ENCODE results near the gene SEC31B.

The SEC31B gene

DNA sequence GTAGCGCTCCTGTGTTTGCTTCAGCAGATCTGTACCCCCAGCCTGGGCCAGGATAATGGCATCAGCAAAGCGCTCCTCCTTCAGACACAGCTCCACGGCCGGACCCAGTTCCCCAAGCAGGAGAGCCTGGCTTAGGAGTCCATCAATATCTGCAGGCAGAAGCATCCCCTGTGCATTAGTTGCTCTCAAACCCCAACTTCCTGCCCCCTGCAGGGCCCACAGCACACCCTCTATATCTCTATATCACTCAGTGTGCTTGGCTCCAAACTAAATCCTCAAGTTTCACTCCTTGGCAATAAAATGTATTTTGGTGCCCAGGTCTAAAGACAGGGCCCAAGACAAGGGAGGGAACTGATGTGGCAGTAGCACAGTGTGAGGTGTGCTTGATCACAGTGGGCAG, 21.6 kb downstream of the SEC31B start:
- Histone ChIP-seq H3K36me3 (ENCODE audit: control insufficient read depth in 1 of 2, insufficient read depth in 2 of 2, low read length in 2 of 2) (peaks cover 22 to 59% of the 10 kb centered on the region in 2 donors), H3K4me3 (ENCODE audit: low read depth in 1 of 2, low read length in 2 of 2) (no peak overlapping the region), H3K27me3 (ENCODE audit: control insufficient read depth in 1 of 2, insufficient read depth in 2 of 2, low read length in 2 of 2) (no peaks in the 10 kb centered on the region), H3K4me1 (ENCODE audit: control insufficient read depth in 1 of 2, insufficient read depth in 2 of 2, low read length in 2 of 2) (no peaks in the 10 kb centered on the region), H3K27ac (ENCODE audit: low read depth, low read length) (no peak overlapping the region), H3K9ac (ENCODE audit: low read depth in 1 of 2, low read length in 2 of 2) (no peak overlapping the region), H3K9me3 (ENCODE audit: control insufficient read depth in 1 of 2, low read length in 2 of 2) (no peaks in the 10 kb centered on the region)

DNA sequence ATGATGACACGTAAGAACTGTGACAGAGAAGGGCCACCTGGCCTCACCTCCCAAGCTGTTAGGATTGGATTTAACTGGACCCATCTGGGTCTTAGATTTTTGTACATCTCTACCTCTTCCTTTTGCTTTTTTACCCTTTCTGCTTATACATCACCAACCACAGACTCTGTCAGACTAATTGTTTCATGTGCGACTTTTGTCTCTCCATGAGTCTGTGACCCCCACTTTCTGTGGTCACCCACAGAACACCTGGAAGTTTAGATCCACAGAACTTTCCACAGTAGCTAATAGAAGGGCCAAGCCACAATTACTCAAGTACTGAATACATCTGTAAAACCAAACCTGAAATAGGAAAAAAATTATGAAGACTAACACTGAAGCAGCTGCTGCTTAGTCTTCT, 23.1 kb downstream of the SEC31B start:
- H3K27me3 ChIP-seq (ENCODE audit: control insufficient read depth in 1 of 2, insufficient read depth in 2 of 2, low read length in 2 of 2) = no peaks in the 10 kb centered on the region
- H3K9ac ChIP-seq (ENCODE audit: low read depth in 1 of 2, low read length in 2 of 2) = no peak overlapping the region
- no peaks in the 10 kb centered on the region for H3K4me1 ChIP-seq (ENCODE audit: control insufficient read depth in 1 of 2, insufficient read depth in 2 of 2, low read length in 2 of 2)
- no peak overlapping the region for H3K4me3 ChIP-seq (ENCODE audit: low read depth in 1 of 2, low read length in 2 of 2)
- no peaks in the 10 kb centered on the region for H3K9me3 ChIP-seq (ENCODE audit: control insufficient read depth in 1 of 2, low read length in 2 of 2)
- no peak overlapping the region for H3K27ac ChIP-seq (ENCODE audit: low read depth, low read length)
- H3K36me3 ChIP-seq (ENCODE audit: control insufficient read depth in 1 of 2, insufficient read depth in 2 of 2, low read length in 2 of 2) = peaks cover 16 to 48% of the 10 kb centered on the region in 2 donors

GRCh38 chr10:100490531-100490930, 29.1 kb downstream of the SEC31B start:
- peaks cover 12 to 41% of the 10 kb centered on the region in 2 donors for H3K36me3 ChIP-seq (ENCODE audit: control insufficient read depth in 1 of 2, insufficient read depth in 2 of 2, low read length in 2 of 2)
- no peaks in the 10 kb centered on the region for H3K9me3 ChIP-seq (ENCODE audit: control insufficient read depth in 1 of 2, low read length in 2 of 2)
- H3K4me3 ChIP-seq (ENCODE audit: low read depth in 1 of 2, low read length in 2 of 2) = no peak overlapping the region

DNA sequence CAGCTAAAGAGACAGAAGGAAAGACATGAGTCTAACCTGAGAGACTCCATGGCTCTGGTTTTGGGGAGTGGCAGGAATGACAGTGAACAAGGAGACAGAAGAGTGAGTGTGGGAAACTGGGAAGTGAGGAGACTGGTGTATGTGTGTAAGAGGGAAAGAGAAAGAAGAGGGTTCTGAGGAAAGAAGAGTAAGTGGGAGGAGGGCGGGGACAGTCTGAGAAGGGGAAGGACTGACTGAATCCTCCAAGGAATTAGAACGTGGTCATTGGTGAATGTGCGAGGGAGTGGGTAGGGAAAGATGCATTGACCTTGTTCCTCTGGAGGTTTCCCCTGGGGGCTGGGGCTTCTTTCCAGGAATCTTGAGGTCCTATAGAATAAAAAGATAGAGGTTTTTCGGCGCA, 30.3 kb downstream of the SEC31B start:
- Histone ChIP-seq H3K27ac (ENCODE audit: low read depth, low read length) (no peak overlapping the region), H3K4me3 (ENCODE audit: low read depth in 1 of 2, low read length in 2 of 2) (no peak overlapping the region), H3K4me1 (ENCODE audit: control insufficient read depth in 1 of 2, insufficient read depth in 2 of 2, low read length in 2 of 2) (no peaks in the 10 kb centered on the region), H3K27me3 (ENCODE audit: control insufficient read depth in 1 of 2, insufficient read depth in 2 of 2, low read length in 2 of 2) (no peaks in the 10 kb centered on the region), H3K36me3 (ENCODE audit: control insufficient read depth in 1 of 2, insufficient read depth in 2 of 2, low read length in 2 of 2) (peaks cover 12 to 37% of the 10 kb centered on the region in 2 donors), H3K9me3 (ENCODE audit: control insufficient read depth in 1 of 2, low read length in 2 of 2) (no peaks in the 10 kb centered on the region), H3K9ac (ENCODE audit: low read depth in 1 of 2, low read length in 2 of 2) (no peak overlapping the region)

More at GRCh38 chr10:100490531-100490930, 29.1 kb downstream of the SEC31B start:
- Histone ChIP-seq H3K27ac (ENCODE audit: low read depth, low read length) (no peak overlapping the region), H3K9ac (ENCODE audit: low read depth in 1 of 2, low read length in 2 of 2) (no peak overlapping the region), H3K4me1 (ENCODE audit: control insufficient read depth in 1 of 2, insufficient read depth in 2 of 2, low read length in 2 of 2) (no peaks in the 10 kb centered on the region), H3K27me3 (ENCODE audit: control insufficient read depth in 1 of 2, insufficient read depth in 2 of 2, low read length in 2 of 2) (no peaks in the 10 kb centered on the region)

GRCh38 chr10:100487529-100487928, 32.1 kb downstream of the SEC31B start:
- H3K27ac ChIP-seq (ENCODE audit: low read depth, low read length) = no peak overlapping the region
- peaks cover 0 to 3% of the 10 kb centered on the region in 2 donors for H3K27me3 ChIP-seq (ENCODE audit: control insufficient read depth in 1 of 2, insufficient read depth in 2 of 2, low read length in 2 of 2)
- H3K9ac ChIP-seq (ENCODE audit: low read depth in 1 of 2, low read length in 2 of 2) = no peak overlapping the region
- H3K36me3 ChIP-seq (ENCODE audit: control insufficient read depth in 1 of 2, insufficient read depth in 2 of 2, low read length in 2 of 2) = peaks cover 12 to 32% of the 10 kb centered on the region in 2 donors
- peaks cover 12% of the 10 kb centered on the region in 2 donors for H3K4me1 ChIP-seq (ENCODE audit: control insufficient read depth in 1 of 2, insufficient read depth in 2 of 2, low read length in 2 of 2)
- H3K4me3 ChIP-seq (ENCODE audit: low read depth in 1 of 2, low read length in 2 of 2) = no peak overlapping the region
- H3K9me3 ChIP-seq (ENCODE audit: control insufficient read depth in 1 of 2, low read length in 2 of 2) = no peaks in the 10 kb centered on the region

GRCh38 chr10:100485801-100486495, 33.7 kb downstream of the SEC31B start:
- Histone ChIP-seq H3K36me3 (ENCODE audit: control insufficient read depth in 1 of 2, insufficient read depth in 2 of 2, low read length in 2 of 2) (peaks cover 12 to 32% of the 10 kb centered on the region in 2 donors), H3K4me3 (ENCODE audit: low read depth in 1 of 2, low read length in 2 of 2) (no peak overlapping the region)

GRCh38 chr10:100485366-100485765, 34.3 kb downstream of the SEC31B start:
- H3K9me3 ChIP-seq (ENCODE audit: control insufficient read depth in 1 of 2, low read length in 2 of 2) = no peaks in the 10 kb centered on the region
- H3K27me3 ChIP-seq (ENCODE audit: control insufficient read depth in 1 of 2, insufficient read depth in 2 of 2, low read length in 2 of 2) = peaks cover 6 to 9% of the 10 kb centered on the region in 2 donors
- no peak overlapping the region for H3K4me3 ChIP-seq (ENCODE audit: low read depth in 1 of 2, low read length in 2 of 2)
- no peak overlapping the region for H3K9ac ChIP-seq (ENCODE audit: low read depth in 1 of 2, low read length in 2 of 2)
- H3K27ac ChIP-seq (ENCODE audit: low read depth, low read length) = no peak overlapping the region
- H3K36me3 ChIP-seq (ENCODE audit: control insufficient read depth in 1 of 2, insufficient read depth in 2 of 2, low read length in 2 of 2) = peaks cover 12 to 29% of the 10 kb centered on the region in 2 donors
- H3K4me1 ChIP-seq (ENCODE audit: control insufficient read depth in 1 of 2, insufficient read depth in 2 of 2, low read length in 2 of 2) = peaks cover 19 to 22% of the 10 kb centered on the region in 2 donors

More at GRCh38 chr10:100485801-100486495, 33.7 kb downstream of the SEC31B start:
- Histone ChIP-seq H3K27me3 (ENCODE audit: control insufficient read depth in 1 of 2, insufficient read depth in 2 of 2, low read length in 2 of 2) (peaks cover 0 to 4% of the 10 kb centered on the region in 2 donors), H3K4me1 (ENCODE audit: control insufficient read depth in 1 of 2, insufficient read depth in 2 of 2, low read length in 2 of 2) (peaks cover 19 to 22% of the 10 kb centered on the region in 2 donors), H3K9me3 (ENCODE audit: control insufficient read depth in 1 of 2, low read length in 2 of 2) (no peaks in the 10 kb centered on the region), H3K9ac (ENCODE audit: low read depth in 1 of 2, low read length in 2 of 2) (no peak overlapping the region), H3K27ac (ENCODE audit: low read depth, low read length) (no peak overlapping the region)

- Histone ChIP-seq H3K36me3 (ENCODE audit: control insufficient read depth in 1 of 2, insufficient read depth in 2 of 2, low read length in 2 of 2) (peaks cover 2 to 18% of the 10 kb centered on the region in 2 donors), H3K27ac (ENCODE audit: low read depth, low read length) (no peak overlapping the region), H3K9me3 (ENCODE audit: control insufficient read depth in 1 of 2, low read length in 2 of 2) (no peaks in the 10 kb centered on the region), H3K27me3 (ENCODE audit: control insufficient read depth in 1 of 2, insufficient read depth in 2 of 2, low read length in 2 of 2) (peaks cover 12 to 20% of the 10 kb centered on the region in 2 donors), H3K4me3 (ENCODE audit: low read depth in 1 of 2, low read length in 2 of 2) (no peak overlapping the region), H3K4me1 (ENCODE audit: control insufficient read depth in 1 of 2, insufficient read depth in 2 of 2, low read length in 2 of 2) (peaks cover 19 to 22% of the 10 kb centered on the region in 2 donors), H3K9ac (ENCODE audit: low read depth in 1 of 2, low read length in 2 of 2) (no peak overlapping the region)
Measured at GRCh38 chr10:100483876-100484666, 35.6 kb downstream of the SEC31B start.

DNA sequence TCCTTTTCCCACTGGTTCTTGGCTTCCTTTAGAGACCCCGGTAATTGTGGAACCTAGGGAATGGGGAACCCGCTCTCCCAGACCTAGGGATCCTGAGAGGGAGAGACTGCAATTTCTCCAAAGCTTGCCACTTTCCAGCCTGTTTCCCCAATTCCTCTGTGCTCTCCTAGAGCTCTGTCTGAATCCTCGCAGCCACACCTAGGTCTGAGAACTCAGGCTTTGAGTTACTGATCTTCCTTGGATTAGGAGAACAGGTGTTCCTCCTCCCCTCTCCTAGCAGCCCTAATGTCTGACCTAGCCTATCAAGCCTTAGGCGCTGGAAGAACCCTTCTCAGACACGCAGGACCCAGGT, 36.9 kb downstream of the SEC31B start:
- Histone ChIP-seq H3K4me3 (ENCODE audit: low read depth in 1 of 2, low read length in 2 of 2) (peak overlapping the region in 1 of 2 donors; percentile 77), H3K9me3 (ENCODE audit: control insufficient read depth in 1 of 2, low read length in 2 of 2) (no peaks in the 10 kb centered on the region), H3K9ac (ENCODE audit: low read depth in 1 of 2, low read length in 2 of 2) (no peak overlapping the region), H3K27ac (ENCODE audit: low read depth, low read length) (no peak overlapping the region), H3K36me3 (ENCODE audit: control insufficient read depth in 1 of 2, insufficient read depth in 2 of 2, low read length in 2 of 2) (peaks cover 0 to 8% of the 10 kb centered on the region in 2 donors), H3K27me3 (ENCODE audit: control insufficient read depth in 1 of 2, insufficient read depth in 2 of 2, low read length in 2 of 2) (peaks cover 12 to 20% of the 10 kb centered on the region in 2 donors), H3K4me1 (ENCODE audit: control insufficient read depth in 1 of 2, insufficient read depth in 2 of 2, low read length in 2 of 2) (peaks cover 19 to 22% of the 10 kb centered on the region in 2 donors)

GRCh38 chr10:100482181-100482833, 37.4 kb downstream of the SEC31B start:
- Histone ChIP-seq H3K27ac (ENCODE audit: low read depth, low read length) (no peak overlapping the region), H3K4me1 (ENCODE audit: control insufficient read depth in 1 of 2, insufficient read depth in 2 of 2, low read length in 2 of 2) (peaks cover 19 to 22% of the 10 kb centered on the region in 2 donors), H3K9me3 (ENCODE audit: control insufficient read depth in 1 of 2, low read length in 2 of 2) (no peaks in the 10 kb centered on the region), H3K27me3 (ENCODE audit: control insufficient read depth in 1 of 2, insufficient read depth in 2 of 2, low read length in 2 of 2) (peaks cover 12 to 20% of the 10 kb centered on the region in 2 donors), H3K4me3 (ENCODE audit: low read depth in 1 of 2, low read length in 2 of 2) (peak overlapping the region; percentile 70 to 77), H3K36me3 (ENCODE audit: control insufficient read depth in 1 of 2, insufficient read depth in 2 of 2, low read length in 2 of 2) (peaks cover 0 to 3% of the 10 kb centered on the region in 2 donors), H3K9ac (ENCODE audit: low read depth in 1 of 2, low read length in 2 of 2) (peak overlapping the region in 1 of 2 donors; percentile 48)
